Breast epithelium (tissue), 3 donors: ENCODE data around the gene SLC39A11.

Experiments
- POLR2A ChIP-seq: fragments of 450-650 bp; IDR thresholded peaks from one replicate; pipeline ENCODE4 v1.6.1; 2016; ENCODE audit warnings: antibody characterized with exemption, mild to moderate bottlenecking, moderate library complexity
- POLR2AphosphoS5 ChIP-seq, 3 donors: sonication (generic); formaldehyde crosslinking; IDR thresholded peaks; one replicate each; pipeline ENCODE4 v1.6.1; 2017; ENCODE audit warnings: antibody characterized with exemption in 3 of 3
- TF ChIP-seq, protein P1 (sequence below), 3 donors: fragments of 450-650 bp; IDR thresholded peaks; one replicate each; pipeline ENCODE4 v1.5.1; 2016 to 2017; ENCODE audit warnings: antibody characterized with exemption in 3 of 3, mild to moderate bottlenecking in 3 of 3, moderate library complexity in 3 of 3

DNA sequence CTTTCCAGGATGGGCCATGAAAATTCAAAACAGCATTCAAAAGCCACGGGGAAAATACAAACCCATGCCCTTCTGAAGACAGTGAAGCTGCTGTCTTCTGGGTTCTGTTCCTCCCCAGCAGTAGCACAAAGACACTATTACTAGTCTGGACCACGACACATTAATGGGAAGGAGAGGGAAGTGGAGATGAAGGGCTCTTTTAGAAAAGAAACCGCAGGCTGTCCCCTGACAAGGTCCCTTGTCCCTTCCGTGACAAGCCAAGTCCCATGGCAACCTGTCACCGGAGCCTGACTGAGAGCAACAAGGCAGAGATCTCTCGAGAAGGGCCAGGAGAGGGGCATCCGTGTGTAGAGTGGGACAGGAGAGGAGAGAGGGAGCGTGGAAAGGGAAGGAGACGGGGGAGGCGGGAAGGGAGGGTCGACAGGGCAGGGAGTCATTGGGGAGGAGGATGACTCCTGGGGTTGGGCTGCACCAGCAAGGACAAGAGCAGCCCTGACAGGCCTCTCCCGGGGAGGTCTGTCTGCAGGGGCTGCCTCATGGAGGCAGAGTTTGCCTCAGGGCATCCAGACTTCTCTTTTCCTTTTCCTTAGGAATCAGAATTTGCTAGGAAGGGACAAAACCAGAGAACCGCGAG lies 436.2 kb downstream of the SLC39A11 start:
- TF ChIP-seq, protein P1, sequence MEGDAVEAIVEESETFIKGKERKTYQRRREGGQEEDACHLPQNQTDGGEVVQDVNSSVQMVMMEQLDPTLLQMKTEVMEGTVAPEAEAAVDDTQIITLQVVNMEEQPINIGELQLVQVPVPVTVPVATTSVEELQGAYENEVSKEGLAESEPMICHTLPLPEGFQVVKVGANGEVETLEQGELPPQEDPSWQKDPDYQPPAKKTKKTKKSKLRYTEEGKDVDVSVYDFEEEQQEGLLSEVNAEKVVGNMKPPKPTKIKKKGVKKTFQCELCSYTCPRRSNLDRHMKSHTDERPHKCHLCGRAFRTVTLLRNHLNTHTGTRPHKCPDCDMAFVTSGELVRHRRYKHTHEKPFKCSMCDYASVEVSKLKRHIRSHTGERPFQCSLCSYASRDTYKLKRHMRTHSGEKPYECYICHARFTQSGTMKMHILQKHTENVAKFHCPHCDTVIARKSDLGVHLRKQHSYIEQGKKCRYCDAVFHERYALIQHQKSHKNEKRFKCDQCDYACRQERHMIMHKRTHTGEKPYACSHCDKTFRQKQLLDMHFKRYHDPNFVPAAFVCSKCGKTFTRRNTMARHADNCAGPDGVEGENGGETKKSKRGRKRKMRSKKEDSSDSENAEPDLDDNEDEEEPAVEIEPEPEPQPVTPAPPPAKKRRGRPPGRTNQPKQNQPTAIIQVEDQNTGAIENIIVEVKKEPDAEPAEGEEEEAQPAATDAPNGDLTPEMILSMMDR (IDR thresholded peaks at IDR 0.05): no peak
- TF ChIP-seq POLR2A (no peak), POLR2AphosphoS5 (IDR thresholded peaks at IDR 0.05) (no peak)
